Testis (tissue), 3 donors: ENCODE results near the gene HMGN1. TPM values are rescaled to one million over a fixed set of nuclear protein-coding genes. Genes with fewer than 3 reads are reported as not detected.

Experiments
- DNase-seq: peaks from one replicate; pipeline ENCODE4 v3.0.0-alpha.2; 2019
- H3K27ac ChIP-seq, 2 donors: fragments of 200-600 bp; sonication (generic); one replicate each; pipeline ENCODE4 v1.5.1; 2019
- H3K27me3 ChIP-seq: fragments of 200-600 bp; sonication (generic); one replicate; pipeline ENCODE4 v1.5.1; 2019
- H3K36me3 ChIP-seq: fragments of 200-600 bp; sonication (generic); one replicate; pipeline ENCODE4 v1.5.1; 2017; ENCODE audit warnings: low read depth; ENCODE audit errors: missing control alignments
- H3K4me1 ChIP-seq: fragments of 200-600 bp; sonication (generic); one replicate; pipeline ENCODE4 v1.5.1; 2019
- H3K4me3 ChIP-seq, 2 donors: fragments of 200-600 bp; sonication (generic); one replicate each; pipeline ENCODE4 v1.5.1; 2017 to 2019
- H3K9me3 ChIP-seq: fragments of 200-600 bp; sonication (generic); one replicate; pipeline ENCODE4 v1.5.1; 2017
- CTCF ChIP-seq, 3 experiments: fragments of 450-650 bp in 2 of 3; fragments of 200-600 bp in 1 of 3; sonication (generic) in 1 of 3; IDR thresholded peaks; one replicate each; pipeline ENCODE4 v1.5.1; 2016 to 2019; ENCODE audit warnings: antibody characterized with exemption in 3 of 3, mild to moderate bottlenecking in 2 of 3, moderate library complexity in 1 of 3
- POLR2A ChIP-seq: fragments of 450-650 bp; IDR thresholded peaks from one replicate; pipeline ENCODE4 v1.6.1; 2017; ENCODE audit warnings: antibody characterized with exemption, mild to moderate bottlenecking, moderate library complexity
- WGBS, 2 donors: methylation state at CpG; one replicate each; pipeline ENCODE4 v1.1.5; 2018; 5-methylcytosine and 5-hydroxymethylcytosine counted together
- intact Hi-C: fragments of 100-400 bp; cut with DNase I; formaldehyde crosslinking; loops from one replicate; pipeline ENCODE4 v1.15.1; 2023; ENCODE audit warnings: low total_unique reads
- polyA plus RNA-seq: library from polyadenylated mRNA; stranded (reverse); fragments of 350-450 nt; fragmentation: Illumina TruSeq; extraction: RNeasy Lipid Tissue Mini Kit (QIAGEN cat#74804); gene quantifications from one replicate; pipeline ENCODE4 v1.2.3, GENCODE V29; 2014; ENCODE audit warnings: low read depth, low replicate concordance; ENCODE audit not compliant: insufficient read depth
- total RNA-seq, 2 donors: library from RNA; depleted of rRNA; stranded (reverse); fragments of >200 nt; gene quantifications; one replicate each; pipeline ENCODE4 v1.2.3, GENCODE V29; 2016

HMGN1 gene
- total and polyA plus RNA-seq, 3 donors from 2014 or later: 162 to 203 (median 177) TPM

- Histone ChIP-seq H3K27ac (peak within 1 kb of the TSS; percentile 96 to 97), H3K27me3 (no peaks in the 10 kb centered on the region), H3K4me1 (peaks cover 16% of the 10 kb centered on the region), H3K4me3 (peak within 1 kb of the TSS; percentile 85 to 94), H3K36me3 (no peaks in the 10 kb centered on the region), H3K9me3 (no peaks in the 10 kb centered on the region)
- intact Hi-C loops: no loop called here
- peak; percentile 87 for DNase-seq
- TF ChIP-seq CTCF (IDR thresholded peaks at IDR 0.05) (peak in 2 of 3 experiments; percentile 34 to 36), POLR2A (no peak)
- 0 to 1% methylated on average over 22 to 67 of the region's 78 CpGs for WGBS, 2 donors
Observed at GRCh38 chr21:39313571-39314142, 35.2 kb downstream of the HMGN1 start, which contains the start of gene BRWD1. Gene BRWD1 (minus strand): TSS chr21:39313632. CDS start chr21:39313491, 141 bp downstream.

- Histone ChIP-seq H3K4me3 (peak overlapping the region; percentile 85 to 94), H3K9me3 (no peaks in the 10 kb centered on the region), H3K27ac (peak overlapping the region; percentile 96 to 97), H3K4me1 (peaks cover 14% of the 10 kb centered on the region), H3K36me3 (no peaks in the 10 kb centered on the region), H3K27me3 (no peaks in the 10 kb centered on the region)
- DNase-seq: peak; percentile 37
- 0% methylated on average over 22 of the region's 71 CpGs; no CpG with 5 or more reads in 1 of the 2 donors for WGBS, 2 donors
- intact Hi-C loops: no loop called here
- TF ChIP-seq POLR2A (no peak), CTCF (IDR thresholded peaks at IDR 0.05) (no peak)
Observed at GRCh38 chr21:39313042-39313570, 35.8 kb downstream of the HMGN1 start.

- no peaks in the 10 kb centered on the region for H3K27me3 ChIP-seq
- peak overlapping the region; percentile 85 to 94 for H3K4me3 ChIP-seq
- TF ChIP-seq POLR2A (no peak), CTCF (IDR thresholded peaks at IDR 0.05) (no peak)
- H3K9me3 ChIP-seq: no peaks in the 10 kb centered on the region
- peak overlapping the region; percentile 96 to 97 for H3K27ac ChIP-seq
- H3K4me1 ChIP-seq: peaks cover 14% of the 10 kb centered on the region
- H3K36me3 ChIP-seq: no peaks in the 10 kb centered on the region
- WGBS, 2 donors: 1 to 5% methylated on average over 16 to 53 of the region's 65 CpGs
- DNase-seq: peak; percentile 96
- intact Hi-C loops: no loop called here
Observed at GRCh38 chr21:39312112-39313041, 36.5 kb downstream of the HMGN1 start.

GRCh38 chr21:39311164-39311563, 37.7 kb downstream of the HMGN1 start:
- H3K4me3 ChIP-seq: no peak overlapping the region
- intact Hi-C loops: no loop called here

More at GRCh38 chr21:39311164-39311563, 37.7 kb downstream of the HMGN1 start:
- 44 to 61% methylated on average over 7 of the region's 7 CpGs for WGBS, 2 donors
- Histone ChIP-seq H3K4me1 (peaks cover 14% of the 10 kb centered on the region), H3K27me3 (no peaks in the 10 kb centered on the region), H3K27ac (no peak overlapping the region), H3K36me3 (no peaks in the 10 kb centered on the region), H3K9me3 (no peaks in the 10 kb centered on the region)
- TF ChIP-seq CTCF (IDR thresholded peaks at IDR 0.05) (no peak), POLR2A (no peak)
- DNase-seq: no peak
